Heart left ventricle (tissue), 13 donors: ENCODE measurements around the gene UNC5C.

ENCODE experiments used
- POLR2A ChIP-seq, 2 donors: fragments of 450-650 bp; IDR thresholded peaks; one replicate each; pipeline ENCODE4 v1.6.1; 2017; ENCODE audit warnings: antibody characterized with exemption in 2 of 2, mild to moderate bottlenecking in 2 of 2, moderate library complexity in 2 of 2
- TF ChIP-seq, protein P1 (sequence below), 12 donors: fragments of 200-600 bp; sonication (generic) in 4 of 12; IDR thresholded peaks; one replicate each; pipeline versions ENCODE4 v1.5.0 to v1.8.0; 2018 to 2022; ENCODE audit warnings: antibody characterized with exemption in 12 of 12, mild to moderate bottlenecking in 5 of 12
- donor health status: ischemic (EF 13 %, LVEDD 7.1; RV severe dilation, severe dysfunction).
- donor health status: DM: no; HTN: yes; CAD: no.
- donor health status: DM: no; HTN: no; CAD: no.
- donor health status: ischemic (EF 25% LVEDD 6.9; RV normal size, moderate dysfunction).
- donor health status: ischemic (EF 25% LVEDD 5.7; RV mildly dilated, moderate dysfunction).
- donor health status: ischemic (EF 35%, LVEDD 5.7; RV mildly dilated, moderate dysfunction).
- donor health status: nonischemic (EF 11% LVEDD 7.7; RV severe dilation, severe dysfunction).
- donor health status: DM: yes; HTN: yes; CAD: no.
- donor health status: PGD.
- donor health status: ischemic (EF 29% LVEDD 5.4; RV normal size, mild dysfunction).
- donor health status: nonischemic (EF 23%, LVEDD 6.1; RV moderate dilation, normal function).

- TF ChIP-seq POLR2A (IDR thresholded peaks at IDR 0.05), result no peak
- TF ChIP-seq, protein P1, sequence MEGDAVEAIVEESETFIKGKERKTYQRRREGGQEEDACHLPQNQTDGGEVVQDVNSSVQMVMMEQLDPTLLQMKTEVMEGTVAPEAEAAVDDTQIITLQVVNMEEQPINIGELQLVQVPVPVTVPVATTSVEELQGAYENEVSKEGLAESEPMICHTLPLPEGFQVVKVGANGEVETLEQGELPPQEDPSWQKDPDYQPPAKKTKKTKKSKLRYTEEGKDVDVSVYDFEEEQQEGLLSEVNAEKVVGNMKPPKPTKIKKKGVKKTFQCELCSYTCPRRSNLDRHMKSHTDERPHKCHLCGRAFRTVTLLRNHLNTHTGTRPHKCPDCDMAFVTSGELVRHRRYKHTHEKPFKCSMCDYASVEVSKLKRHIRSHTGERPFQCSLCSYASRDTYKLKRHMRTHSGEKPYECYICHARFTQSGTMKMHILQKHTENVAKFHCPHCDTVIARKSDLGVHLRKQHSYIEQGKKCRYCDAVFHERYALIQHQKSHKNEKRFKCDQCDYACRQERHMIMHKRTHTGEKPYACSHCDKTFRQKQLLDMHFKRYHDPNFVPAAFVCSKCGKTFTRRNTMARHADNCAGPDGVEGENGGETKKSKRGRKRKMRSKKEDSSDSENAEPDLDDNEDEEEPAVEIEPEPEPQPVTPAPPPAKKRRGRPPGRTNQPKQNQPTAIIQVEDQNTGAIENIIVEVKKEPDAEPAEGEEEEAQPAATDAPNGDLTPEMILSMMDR (IDR thresholded peaks at IDR 0.05), result no peak
These were observed 223.1 kb downstream of the UNC5C start for GRCh38 chr4:95325665-95326064.
